Activated CD8-positive, alpha-beta memory T cell treated with anti-CD3 and anti-CD28 coated beads for 36 hours (primary cell): ENCODE data around the gene RETREG1. TPM values are rescaled to one million over a fixed set of nuclear protein-coding genes. Genes with fewer than 3 reads are reported as not detected.
"Not testable (repeated sequence)": the region's sequence is repeated elsewhere in the genome, so short reads cannot be mapped to it uniquely, and the experiment has no call there.

Experiments
- CTCF ChIA-PET: fragments of 350-600 bp; sonication (Branson Sonifier 250); formaldehyde crosslinking; loops from one replicate; lab custom pipeline; 2021; ENCODE audit warnings: antibody characterized with exemption; lab: Charles Lee
- POLR2A ChIA-PET: fragments of 350-600 bp; sonication (Branson Sonifier 250); formaldehyde crosslinking; loops from one replicate; lab custom pipeline; 2021; ENCODE audit warnings: antibody characterized with exemption; lab: Charles Lee
- total RNA-seq, 2 experiments: library from RNA; stranded (reverse); gene quantifications; one replicate each; pipeline ENCODE4 v1.2.3, GENCODE V29; 2021

Gene RETREG1
- total RNA-seq, 2 experiments from 2014 or later: 11.4 to 13.2 TPM

GRCh38 chr5:16450163-16450562, 166.6 kb downstream of the RETREG1 start:
- CTCF ChIA-PET: no interaction called here
- POLR2A ChIA-PET: no interaction called here

DNA sequence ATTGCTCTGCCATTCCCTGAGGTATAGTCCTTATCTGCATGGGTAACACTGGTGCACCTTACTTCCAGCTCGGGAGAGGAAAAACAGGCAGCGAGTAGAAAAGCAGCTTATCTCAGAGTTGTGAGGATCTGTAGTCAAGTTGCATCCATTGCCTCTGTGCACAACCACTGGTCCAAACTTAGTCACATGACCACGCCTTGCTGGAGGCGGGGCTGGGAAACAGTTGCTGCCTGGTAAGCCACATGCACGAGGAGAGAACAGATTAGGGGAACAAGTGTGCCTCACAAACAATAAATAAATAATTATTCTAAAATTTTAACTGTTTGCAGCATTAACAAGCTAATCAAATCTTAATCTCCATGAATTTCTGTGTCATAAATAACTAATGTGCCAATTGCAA, 169.8 kb downstream of the RETREG1 start:
- ChIA-PET CTCF (interaction anchor here (0.8 to 2.7 kb wide), 2 partner anchors 9 to 11 kb away, joined by 3 to 11 read pairs; no protein-coding TSS in a partner anchor), POLR2A (no interaction called here)

GRCh38 chr5:16437977-16438376, 178.8 kb downstream of the RETREG1 start:
- ChIA-PET CTCF (no interaction called here), POLR2A (no interaction called here)

DNA sequence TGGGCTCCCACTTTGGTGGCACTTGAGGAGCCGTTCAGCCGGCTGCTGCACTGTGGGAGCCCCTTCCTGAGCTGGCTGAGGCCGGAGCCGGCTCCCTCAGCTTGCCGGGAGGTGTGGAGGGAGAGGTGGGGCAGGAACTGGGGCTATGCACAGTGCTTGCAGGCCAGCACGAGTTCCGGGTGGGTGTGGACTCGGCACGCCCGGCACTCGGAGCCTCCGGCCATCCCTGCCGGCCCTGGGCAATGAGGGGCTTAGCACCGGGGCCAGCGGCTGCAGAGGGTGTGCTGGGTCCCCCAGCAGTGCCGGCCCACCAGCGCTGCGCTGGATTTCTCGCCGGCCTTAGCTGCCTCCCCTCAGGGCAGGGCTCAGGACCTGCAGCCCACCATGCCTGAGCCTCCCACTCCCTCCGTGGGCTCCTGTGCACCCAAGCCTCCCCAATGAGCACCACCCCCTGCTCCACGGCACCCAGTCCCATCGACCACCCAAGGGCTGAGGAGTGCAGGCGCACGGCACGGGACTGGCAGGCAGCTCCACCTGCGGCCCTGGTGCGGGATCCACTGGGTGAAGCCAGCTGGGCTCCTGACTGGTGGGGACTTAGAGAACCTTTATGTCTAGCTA, 180.6 kb downstream of the RETREG1 start:
- CTCF ChIA-PET: not testable (repeated sequence)

DNA sequence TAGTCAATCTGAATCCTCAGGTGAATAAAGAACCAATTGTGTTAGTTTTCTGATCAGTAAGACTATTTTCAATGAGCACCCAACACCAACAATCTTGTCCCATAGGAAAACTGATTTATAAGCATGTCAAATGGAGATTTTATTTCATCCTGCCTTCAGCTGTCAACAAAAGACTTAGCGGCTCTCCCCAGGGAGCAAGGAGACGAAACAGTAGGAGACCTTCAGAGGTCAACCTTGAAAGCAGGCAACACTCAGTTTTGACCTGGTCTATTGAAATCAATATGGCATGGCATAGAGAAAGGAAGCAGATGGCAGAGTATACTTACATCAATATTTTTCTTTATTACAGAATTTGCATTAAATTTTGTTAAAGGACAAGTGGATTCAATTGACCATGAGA, 185.3 kb downstream of the RETREG1 start:
- ChIA-PET POLR2A (no interaction called here), CTCF (no interaction called here)

More for the DNA sequence above, 180.6 kb downstream of the RETREG1 start:
- POLR2A ChIA-PET: not testable (repeated sequence)

DNA sequence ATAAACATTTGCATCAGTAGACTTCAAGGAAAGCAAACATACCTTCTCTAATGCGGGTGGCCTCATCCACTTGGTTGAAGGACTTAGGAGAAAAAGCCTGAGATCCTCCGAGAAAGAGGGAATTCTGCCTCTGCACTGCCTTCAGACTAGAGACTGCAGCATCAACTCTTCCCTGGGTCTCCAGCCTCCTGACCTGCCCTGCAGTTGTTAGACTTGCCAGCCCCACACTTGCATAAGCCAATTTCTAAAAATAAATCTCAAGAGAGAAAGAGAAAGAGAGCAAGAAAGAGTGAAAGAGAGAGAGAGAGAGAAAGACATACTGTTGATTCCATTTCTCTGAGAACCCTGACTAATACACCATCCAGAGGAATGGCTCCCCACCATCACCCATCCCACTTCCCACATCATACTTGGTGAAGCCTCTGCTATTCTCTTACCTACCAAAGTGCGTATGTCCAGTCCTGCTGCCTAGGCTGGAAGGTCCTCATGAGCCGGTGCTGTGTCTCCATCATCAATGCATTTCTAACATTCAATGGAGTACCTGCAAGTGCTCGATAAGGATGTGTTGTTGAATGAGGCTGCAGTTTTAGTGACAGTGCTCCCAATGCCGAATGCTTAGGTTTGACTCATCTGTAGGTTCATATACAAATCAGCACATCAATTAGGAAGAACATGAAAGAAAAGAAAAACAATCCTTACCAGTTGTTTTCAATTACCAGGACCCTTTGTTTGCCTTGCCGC, 186.3 kb downstream of the RETREG1 start:
- ChIA-PET POLR2A (no interaction called here), CTCF (no interaction called here)

DNA sequence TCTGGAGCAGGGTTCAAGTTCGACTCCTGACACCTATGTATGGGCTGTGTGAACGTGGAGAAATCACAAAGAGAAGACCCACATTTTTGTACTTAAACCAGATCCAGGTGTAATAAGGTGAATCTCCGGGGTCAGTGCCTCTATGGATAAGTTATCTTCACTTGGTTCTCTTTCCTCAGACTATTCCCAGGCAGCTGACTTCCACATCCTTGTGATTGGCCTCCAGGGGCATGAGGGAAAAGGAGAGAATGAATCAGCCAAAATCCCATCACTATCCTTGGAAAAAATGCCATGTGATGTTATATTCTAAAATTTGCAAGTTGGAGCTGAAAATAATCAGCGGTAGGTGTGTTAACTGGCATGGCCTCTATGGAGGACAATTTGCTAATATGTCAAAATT, 188.4 kb downstream of the RETREG1 start:
- ChIA-PET CTCF (interaction anchor here (0.6 to 1.2 kb wide), 2 partner anchors 9 to 13 kb away, joined by 3 to 4 read pairs; no protein-coding TSS in a partner anchor), POLR2A (no interaction called here)

DNA sequence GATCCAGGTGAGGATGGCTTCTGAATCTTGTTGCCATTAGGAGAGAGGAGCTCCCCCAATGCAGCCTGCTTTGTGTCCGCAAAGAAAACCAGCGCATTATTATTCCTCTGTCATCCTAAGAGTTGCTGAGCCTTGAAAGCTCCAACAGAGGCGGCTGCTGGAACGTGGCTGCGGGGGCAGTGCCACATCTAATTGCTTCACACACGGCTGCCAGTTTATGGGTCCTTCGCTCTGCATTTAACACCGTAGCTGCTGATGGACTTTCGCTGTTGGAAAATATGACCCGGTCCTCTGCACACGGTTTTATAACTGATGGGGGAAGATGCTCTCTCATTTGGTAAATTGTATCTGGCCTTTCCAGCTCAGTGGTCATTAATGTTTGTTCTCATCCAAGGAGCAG, 189.2 kb downstream of the RETREG1 start:
- POLR2A ChIA-PET: no interaction called here
- CTCF ChIA-PET: no interaction called here

Other genes starting within 250 kb of the RETREG1 start
- gene ZNF622, start 151.2 kb downstream of the RETREG1 start, total RNA-seq: 10 to 100 TPM; 42.1 to 45.0 TPM